ENCODE measurements around the gene CATSPER2. TPM values are rescaled to one million over a fixed set of nuclear protein-coding genes. Genes with fewer than 3 reads are reported as not detected.
"Not testable (repeated sequence)": the region's sequence is repeated elsewhere in the genome, so short reads cannot be mapped to it uniquely, and the experiment has no call there.

Gene CATSPER2
- total RNA-seq, 2 donors from 2014 or later: 3.0 to 5.2 TPM

DNA sequence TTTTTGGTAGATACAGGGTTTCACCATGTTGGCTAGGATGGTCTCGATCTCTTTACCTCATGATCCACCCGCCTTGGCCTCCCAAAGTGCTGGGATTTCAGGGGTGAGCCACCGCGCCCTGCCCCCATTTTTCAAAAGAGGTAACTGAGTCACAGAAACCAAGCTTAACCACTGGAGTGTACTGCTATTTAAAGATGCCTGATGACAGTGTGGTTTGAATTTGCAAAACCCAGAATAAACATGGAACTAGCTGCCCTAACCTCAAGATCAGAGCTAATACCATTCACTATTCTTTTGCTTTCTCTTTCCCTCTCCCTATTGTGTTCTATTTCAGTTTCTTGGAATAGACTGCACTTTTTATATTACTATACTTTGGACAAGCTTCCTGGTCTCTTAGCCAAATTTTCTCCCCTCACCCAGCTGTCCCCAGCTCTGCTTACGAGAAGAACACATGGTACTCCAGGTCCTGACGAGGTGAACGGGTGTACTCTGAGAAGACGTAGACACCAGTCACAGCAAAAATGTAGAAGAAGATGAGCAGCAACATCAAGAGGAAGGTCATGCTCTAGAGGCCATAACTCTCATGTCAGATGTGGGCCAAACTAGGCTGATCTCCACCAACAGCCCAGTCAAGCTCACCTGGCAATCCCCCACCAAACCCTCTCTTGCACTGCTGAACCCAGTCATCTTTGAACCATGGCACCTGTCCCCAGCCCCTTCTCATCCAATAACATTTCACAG lies 10.0 kb downstream of the CATSPER2 start:
- ATAC-seq (ENCODE audit: insufficient number of reproducible peaks, low FRiP score, low read depth); H3K9me3 ChIP-seq; DNase-seq (ENCODE audit: low spot score); H3K4me1 ChIP-seq (ENCODE audit: control insufficient read depth in 1 of 2, low read depth in 2 of 2); H3K36me3 ChIP-seq; H3K4me3 ChIP-seq; H3K27ac ChIP-seq; H3K27me3 ChIP-seq (replicated peaks; ENCODE audit: insufficient read depth): not testable (repeated sequence)

DNA sequence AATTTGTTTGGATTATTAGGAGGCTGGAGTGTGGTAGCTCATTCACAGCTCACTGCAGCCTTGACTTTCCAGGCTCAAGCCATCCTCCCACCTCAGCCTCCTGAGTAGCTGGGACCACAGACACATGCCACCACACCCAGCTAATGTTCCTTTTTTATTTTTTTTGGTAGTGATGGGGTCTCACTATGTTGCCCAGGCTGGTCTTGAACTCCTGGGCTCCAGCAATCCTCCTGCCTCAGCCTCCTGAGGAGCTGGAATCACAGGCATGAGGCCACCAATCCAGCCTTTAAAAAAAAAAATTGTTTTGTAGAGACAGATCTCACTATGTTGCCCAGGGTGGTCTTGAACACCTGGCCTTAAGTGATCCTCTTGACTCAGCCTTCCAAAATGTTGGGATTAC lies 21.7 kb downstream of the CATSPER2 start:
- not testable (repeated sequence) for H3K36me3 ChIP-seq; ATAC-seq (ENCODE audit: insufficient number of reproducible peaks, low FRiP score, low read depth); H3K27me3 ChIP-seq (replicated peaks; ENCODE audit: insufficient read depth); H3K4me1 ChIP-seq (ENCODE audit: control insufficient read depth in 1 of 2, low read depth in 2 of 2); H3K27ac ChIP-seq; DNase-seq (ENCODE audit: low spot score); H3K9me3 ChIP-seq; H3K4me3 ChIP-seq

DNA sequence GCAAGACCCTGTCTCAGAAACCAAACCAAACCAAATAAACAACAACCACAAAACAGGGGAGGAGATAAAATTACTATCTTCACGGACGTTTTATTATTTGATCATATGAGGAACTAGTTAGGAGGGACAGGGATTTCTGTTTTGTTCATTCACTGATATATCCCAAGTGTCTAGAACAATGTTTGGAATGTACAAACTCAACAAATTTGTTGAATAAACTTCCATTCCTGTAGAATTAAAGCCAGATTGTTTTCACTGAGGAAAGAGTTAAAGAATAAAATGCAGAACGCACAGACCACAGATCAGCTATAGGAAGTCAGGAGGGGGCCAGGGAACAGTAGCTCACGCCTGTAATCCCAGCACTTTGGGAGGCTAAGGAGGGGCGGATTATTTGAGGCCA lies 23.5 kb downstream of the CATSPER2 start:
- TF ChIP-seq, protein P1, sequence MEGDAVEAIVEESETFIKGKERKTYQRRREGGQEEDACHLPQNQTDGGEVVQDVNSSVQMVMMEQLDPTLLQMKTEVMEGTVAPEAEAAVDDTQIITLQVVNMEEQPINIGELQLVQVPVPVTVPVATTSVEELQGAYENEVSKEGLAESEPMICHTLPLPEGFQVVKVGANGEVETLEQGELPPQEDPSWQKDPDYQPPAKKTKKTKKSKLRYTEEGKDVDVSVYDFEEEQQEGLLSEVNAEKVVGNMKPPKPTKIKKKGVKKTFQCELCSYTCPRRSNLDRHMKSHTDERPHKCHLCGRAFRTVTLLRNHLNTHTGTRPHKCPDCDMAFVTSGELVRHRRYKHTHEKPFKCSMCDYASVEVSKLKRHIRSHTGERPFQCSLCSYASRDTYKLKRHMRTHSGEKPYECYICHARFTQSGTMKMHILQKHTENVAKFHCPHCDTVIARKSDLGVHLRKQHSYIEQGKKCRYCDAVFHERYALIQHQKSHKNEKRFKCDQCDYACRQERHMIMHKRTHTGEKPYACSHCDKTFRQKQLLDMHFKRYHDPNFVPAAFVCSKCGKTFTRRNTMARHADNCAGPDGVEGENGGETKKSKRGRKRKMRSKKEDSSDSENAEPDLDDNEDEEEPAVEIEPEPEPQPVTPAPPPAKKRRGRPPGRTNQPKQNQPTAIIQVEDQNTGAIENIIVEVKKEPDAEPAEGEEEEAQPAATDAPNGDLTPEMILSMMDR (IDR thresholded peaks at IDR 0.05): no peak
- no peaks in the 10 kb centered on the region for H3K4me1 ChIP-seq (ENCODE audit: control insufficient read depth in 1 of 2, low read depth in 2 of 2)
- H3K27me3 ChIP-seq (replicated peaks; ENCODE audit: insufficient read depth): no peaks in the 10 kb centered on the region
- no peaks in the 10 kb centered on the region for H3K36me3 ChIP-seq
- H3K27ac ChIP-seq: no peak overlapping the region
- no peak overlapping the region for H3K4me3 ChIP-seq
- DNase-seq (ENCODE audit: low spot score): no peak
- ATAC-seq (ENCODE audit: insufficient number of reproducible peaks, low FRiP score, low read depth): no peak
- H3K9me3 ChIP-seq: no peaks in the 10 kb centered on the region

DNA sequence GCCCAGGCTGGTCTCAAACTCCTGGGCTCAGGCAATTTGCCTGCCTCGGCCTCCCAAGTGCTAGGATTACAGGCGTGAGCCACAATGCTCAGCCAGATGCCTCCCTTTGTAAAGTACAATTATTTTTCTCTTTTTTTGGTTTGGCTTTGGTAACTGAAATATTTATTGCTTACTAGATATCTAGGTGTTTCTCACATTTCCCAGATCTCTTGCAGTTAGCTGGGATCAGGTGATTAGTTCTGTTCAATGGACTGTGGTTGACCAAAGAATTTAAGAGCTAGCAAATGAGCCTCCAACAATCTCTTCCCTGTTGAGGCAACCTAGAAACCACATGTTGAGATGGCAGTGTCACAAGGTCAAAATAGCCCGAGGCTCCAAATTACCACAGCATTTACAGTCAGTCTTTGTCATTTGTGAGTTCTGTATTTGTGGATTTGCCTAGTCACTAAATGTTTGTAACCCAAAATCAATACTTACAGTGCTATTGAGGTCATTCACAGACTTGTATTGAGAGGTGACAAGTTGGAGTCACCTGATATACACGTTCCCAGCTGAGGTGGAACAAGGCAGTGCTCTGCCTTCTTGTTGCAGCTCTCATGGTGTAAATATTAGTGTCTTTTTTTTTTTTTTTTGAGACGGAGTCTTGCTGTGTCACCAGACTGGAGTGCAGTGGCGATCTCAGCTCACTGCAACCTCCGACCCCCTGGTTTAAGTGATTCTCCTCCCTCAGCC lies 26.4 kb downstream of the CATSPER2 start:
- not testable (repeated sequence) for H3K27me3 ChIP-seq (replicated peaks; ENCODE audit: insufficient read depth); H3K27ac ChIP-seq; ATAC-seq (ENCODE audit: insufficient number of reproducible peaks, low FRiP score, low read depth); DNase-seq (ENCODE audit: low spot score); H3K9me3 ChIP-seq; H3K4me1 ChIP-seq (ENCODE audit: control insufficient read depth in 1 of 2, low read depth in 2 of 2); H3K4me3 ChIP-seq; H3K36me3 ChIP-seq

DNA sequence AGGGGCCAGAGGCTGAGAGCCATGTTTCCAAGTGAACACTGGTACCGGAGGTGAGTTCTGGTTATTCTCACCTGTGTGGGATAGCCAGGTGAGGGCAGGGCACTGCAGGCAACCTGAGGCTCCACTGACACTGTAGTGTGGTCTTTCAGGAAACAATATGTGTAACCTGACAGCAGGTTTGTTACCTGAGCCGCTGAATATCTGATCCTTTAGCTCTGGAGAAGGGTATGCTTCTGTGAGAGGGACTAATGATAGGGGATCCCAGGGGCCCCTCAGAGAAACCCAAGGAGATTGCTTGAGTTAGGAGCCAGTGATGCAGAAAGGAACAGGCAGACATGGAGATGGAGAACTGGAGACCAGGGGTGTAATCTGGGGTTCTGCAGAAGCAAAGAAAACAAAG lies 29.9 kb downstream of the CATSPER2 start, which contains the start of gene STRC:
Gene STRC (minus strand): TSS at position 101 of the 400 bp plus-strand sequence. CDS start 78 bp downstream, at position 23.
- not testable (repeated sequence) for H3K9me3 ChIP-seq; H3K27ac ChIP-seq; H3K27me3 ChIP-seq (replicated peaks; ENCODE audit: insufficient read depth); ATAC-seq (ENCODE audit: insufficient number of reproducible peaks, low FRiP score, low read depth); DNase-seq (ENCODE audit: low spot score); H3K4me1 ChIP-seq (ENCODE audit: control insufficient read depth in 1 of 2, low read depth in 2 of 2); H3K4me3 ChIP-seq; H3K36me3 ChIP-seq

DNA sequence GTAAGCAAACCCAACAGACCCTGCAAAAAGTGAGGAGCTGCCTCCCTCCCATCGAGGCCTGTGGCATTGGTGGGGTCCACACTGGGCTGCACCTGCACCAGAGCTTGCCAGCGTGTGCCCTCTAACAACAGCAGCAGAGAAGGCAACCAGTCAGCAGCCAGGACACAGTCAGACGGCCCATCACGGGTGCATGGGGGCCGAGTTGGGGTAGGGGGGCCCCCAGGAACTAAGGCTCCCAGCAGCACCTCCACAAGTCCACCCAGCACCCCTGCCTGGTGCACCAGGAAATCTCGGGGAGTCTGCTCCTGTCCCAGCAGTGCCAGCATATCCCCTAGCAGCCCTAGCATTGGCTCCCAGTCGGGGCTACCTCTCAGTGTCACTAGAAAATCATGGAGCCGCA lies 30.9 kb downstream of the CATSPER2 start:
- not testable (repeated sequence) for H3K27ac ChIP-seq; ATAC-seq (ENCODE audit: insufficient number of reproducible peaks, low FRiP score, low read depth); DNase-seq (ENCODE audit: low spot score); H3K9me3 ChIP-seq; H3K4me3 ChIP-seq; H3K4me1 ChIP-seq (ENCODE audit: control insufficient read depth in 1 of 2, low read depth in 2 of 2); H3K36me3 ChIP-seq; H3K27me3 ChIP-seq (replicated peaks; ENCODE audit: insufficient read depth)

DNA sequence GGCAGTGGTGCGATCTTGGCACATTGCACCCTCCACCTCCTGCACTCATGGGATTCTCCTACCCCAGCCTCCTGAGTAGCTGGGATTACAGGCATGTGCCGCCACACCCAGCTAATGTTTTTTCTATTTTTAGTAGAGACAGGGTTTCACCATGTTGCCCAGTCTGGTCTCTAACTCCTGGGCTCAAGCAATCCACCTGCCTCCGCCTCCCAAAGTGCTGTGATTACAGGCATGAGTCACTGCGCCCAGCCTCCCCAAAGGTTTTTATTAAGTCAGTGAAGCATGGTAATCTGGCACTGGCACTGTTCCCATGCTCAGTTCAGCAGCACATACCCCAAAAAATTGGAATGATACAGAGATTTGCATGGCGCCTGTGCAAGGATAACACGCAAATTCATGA lies 46.4 kb downstream of the CATSPER2 start:
- H3K4me3 ChIP-seq; H3K4me1 ChIP-seq (ENCODE audit: control insufficient read depth in 1 of 2, low read depth in 2 of 2); DNase-seq (ENCODE audit: low spot score); H3K36me3 ChIP-seq; ATAC-seq (ENCODE audit: insufficient number of reproducible peaks, low FRiP score, low read depth); H3K27ac ChIP-seq; H3K27me3 ChIP-seq (replicated peaks; ENCODE audit: insufficient read depth); H3K9me3 ChIP-seq: not testable (repeated sequence)

DNA sequence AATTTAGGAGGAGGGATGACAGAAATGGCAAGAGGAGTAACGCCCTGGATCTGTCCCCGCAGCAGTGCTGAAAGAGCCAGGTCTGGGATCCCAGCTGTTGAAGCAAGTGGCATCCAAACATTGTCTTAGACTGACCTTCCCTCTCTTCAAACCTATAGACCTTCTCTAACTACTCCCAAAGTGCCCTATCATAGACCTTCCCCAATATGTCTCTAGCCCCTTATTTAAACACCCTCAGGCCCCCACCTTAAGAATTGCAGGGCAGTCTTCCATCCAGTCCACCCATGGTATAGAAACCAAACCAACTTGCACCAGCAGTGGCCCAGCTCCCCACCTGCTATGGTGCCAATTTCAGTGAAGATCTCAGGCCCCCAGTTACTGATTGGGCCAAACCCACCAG lies 48.4 kb downstream of the CATSPER2 start:
- not testable (repeated sequence) for H3K27ac ChIP-seq; H3K36me3 ChIP-seq; H3K4me3 ChIP-seq; DNase-seq (ENCODE audit: low spot score); H3K27me3 ChIP-seq (replicated peaks; ENCODE audit: insufficient read depth); H3K4me1 ChIP-seq (ENCODE audit: control insufficient read depth in 1 of 2, low read depth in 2 of 2); ATAC-seq (ENCODE audit: insufficient number of reproducible peaks, low FRiP score, low read depth); H3K9me3 ChIP-seq

DNA sequence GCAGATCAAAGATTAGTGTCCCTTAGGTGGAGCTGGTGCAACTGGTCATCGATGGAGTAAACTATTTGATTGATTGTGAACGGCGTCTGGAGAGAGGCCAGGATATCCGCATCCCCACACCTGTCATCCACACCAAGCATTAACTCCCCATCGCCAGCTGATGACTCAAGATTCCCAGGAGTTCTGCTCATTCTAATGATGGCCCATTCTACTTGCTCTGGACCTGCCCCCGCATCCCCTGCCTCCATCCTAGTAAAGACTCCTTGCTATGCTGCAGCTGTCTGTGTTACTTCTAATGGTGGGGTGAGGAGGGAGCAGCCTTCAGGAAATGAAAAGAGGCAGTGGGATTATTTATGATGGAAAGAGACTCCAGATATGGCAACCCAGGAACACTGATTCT lies 49.5 kb downstream of the CATSPER2 start:
- not testable (repeated sequence) for H3K27ac ChIP-seq; H3K4me3 ChIP-seq; H3K27me3 ChIP-seq (replicated peaks; ENCODE audit: insufficient read depth); ATAC-seq (ENCODE audit: insufficient number of reproducible peaks, low FRiP score, low read depth); H3K9me3 ChIP-seq; H3K36me3 ChIP-seq; DNase-seq (ENCODE audit: low spot score); H3K4me1 ChIP-seq (ENCODE audit: control insufficient read depth in 1 of 2, low read depth in 2 of 2)

DNA sequence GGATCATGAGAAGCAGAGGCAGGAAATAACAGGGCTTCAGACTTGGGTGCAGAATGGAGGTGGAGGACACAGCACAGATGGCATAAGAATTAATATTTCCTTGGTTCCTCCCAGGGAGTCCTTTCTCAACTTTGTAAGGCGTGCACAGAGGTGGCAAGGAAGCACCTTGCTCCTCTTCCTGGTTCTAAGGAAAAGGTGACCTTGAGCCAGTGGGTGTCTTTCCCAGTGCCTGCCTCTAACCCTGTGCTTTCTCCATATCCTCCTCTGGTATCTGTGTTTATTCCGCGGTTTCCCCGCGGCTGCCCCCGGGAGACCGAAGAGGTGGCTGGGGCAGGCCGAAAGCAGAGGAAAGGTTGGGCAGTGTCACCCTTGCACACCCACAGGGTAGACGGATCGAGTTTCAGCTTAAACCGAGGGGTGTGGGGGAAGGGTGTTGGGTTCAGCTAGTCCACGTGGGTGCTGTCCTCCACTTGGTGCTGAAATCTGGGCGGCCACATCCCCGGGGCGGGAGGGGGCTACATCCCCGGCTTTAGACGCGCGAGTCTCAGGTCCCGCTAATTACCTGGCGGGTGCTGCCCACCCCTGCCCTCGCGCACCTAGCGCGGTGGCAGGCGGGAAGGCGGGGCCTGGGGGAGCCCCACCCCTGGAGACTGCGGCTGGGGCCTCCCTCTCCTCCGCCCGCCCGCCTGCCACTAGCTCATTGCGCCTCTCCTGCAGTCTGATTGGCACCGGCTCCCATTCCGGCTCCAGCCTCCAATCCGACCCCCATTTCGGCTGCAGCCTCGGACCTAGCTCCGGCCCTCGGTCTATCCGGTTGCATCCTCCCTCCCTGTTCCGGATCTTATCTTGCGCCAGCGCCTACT lies 55.1 kb downstream of the CATSPER2 start, which contains the start of gene CKMT1B:
Gene CKMT1B (plus strand): TSS at position 700 of the 863 bp plus-strand sequence. CDS start 192 bp downstream, outside the sequence.
- not testable (repeated sequence) for ATAC-seq (ENCODE audit: insufficient number of reproducible peaks, low FRiP score, low read depth); DNase-seq (ENCODE audit: low spot score)

DNA sequence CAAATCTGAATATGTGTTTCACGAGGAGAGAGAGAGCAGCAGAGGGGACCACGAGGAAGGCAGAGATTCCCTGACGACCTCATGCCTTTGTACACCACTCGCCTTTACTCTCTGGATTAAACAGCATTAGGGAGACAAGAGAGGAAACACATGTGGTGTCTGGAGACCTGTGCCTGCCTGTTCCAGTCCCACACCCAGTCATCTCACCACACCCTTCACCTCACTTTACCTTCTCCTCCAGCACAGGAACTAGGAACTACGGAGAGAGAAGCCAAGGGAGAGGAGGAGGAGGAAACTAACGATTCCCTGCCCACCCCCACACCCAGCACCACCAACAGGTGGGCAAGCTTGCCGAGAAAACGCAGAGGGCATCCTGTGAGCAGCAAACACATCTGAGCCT lies 55.8 kb downstream of the CATSPER2 start:
- not testable (repeated sequence) for DNase-seq (ENCODE audit: low spot score); H3K27ac ChIP-seq; H3K4me1 ChIP-seq (ENCODE audit: control insufficient read depth in 1 of 2, low read depth in 2 of 2); ATAC-seq (ENCODE audit: insufficient number of reproducible peaks, low FRiP score, low read depth); H3K9me3 ChIP-seq; H3K4me3 ChIP-seq; H3K36me3 ChIP-seq; H3K27me3 ChIP-seq (replicated peaks; ENCODE audit: insufficient read depth)

More for the DNA sequence above, 55.1 kb downstream of the CATSPER2 start, which contains the start of gene CKMT1B:
- not testable (repeated sequence) for H3K27ac ChIP-seq; H3K36me3 ChIP-seq; H3K4me1 ChIP-seq (ENCODE audit: control insufficient read depth in 1 of 2, low read depth in 2 of 2); H3K4me3 ChIP-seq; H3K9me3 ChIP-seq; H3K27me3 ChIP-seq (replicated peaks; ENCODE audit: insufficient read depth)
